Neural cell (in vitro differentiated cells): ENCODE data around the gene TBL1XR1. TPM values are rescaled to one million over a fixed set of nuclear protein-coding genes. Genes with fewer than 3 reads are reported as not detected.

Experiments used
- H2AFZ ChIP-seq: fragments of 200-600, 300-800 bp; sonication (generic), shearing (Covaris generic); 2 replicates; pipeline ENCODE4 v1.6.0; 2014; ENCODE audit warnings: low read depth, mild to moderate bottlenecking, antibody characterized with exemption, low read length, moderate library complexity
- H3F3A ChIP-seq: fragments of 200-600 bp; shearing (Covaris generic); 2 replicates; pipeline ENCODE4 v1.6.1; 2016; ENCODE audit warnings: mild to moderate bottlenecking, moderate library complexity, mixed read lengths, antibody characterized with exemption, low read length; ENCODE audit not compliant: insufficient read depth, poor library complexity, severe bottlenecking
- H3K27ac ChIP-seq: fragments of 200-600, 300-800 bp; sonication (generic), shearing (Covaris generic); 2 replicates; pipeline ENCODE4 v1.5.1; 2014; ENCODE audit warnings: mild to moderate bottlenecking, low read length, moderate library complexity
- H3K27me3 ChIP-seq: fragments of 300-800, 200-600 bp; sonication (generic), shearing (Covaris generic); 2 replicates; pipeline ENCODE4 v1.6.0; 2014; ENCODE audit warnings: mild to moderate bottlenecking, low read depth, low read length, moderate library complexity; ENCODE audit not compliant: insufficient read depth
- H3K36me3 ChIP-seq: fragments of 300-800, 200-600 bp; sonication (generic), shearing (Covaris generic); 2 replicates; pipeline ENCODE4 v1.5.1; 2014; ENCODE audit warnings: mild to moderate bottlenecking, antibody characterized with exemption, low read length, moderate library complexity; ENCODE audit not compliant: insufficient read depth
- H3K4me2 ChIP-seq: fragments of 300-800, 200-600 bp; sonication (generic), shearing (Covaris generic); 2 replicates; pipeline ENCODE4 v1.6.0; 2014; ENCODE audit warnings: mild to moderate bottlenecking, low read length
- H3K4me3 ChIP-seq: fragments of 300-800, 200-600 bp; sonication (generic), shearing (Covaris generic); 2 replicates; pipeline ENCODE4 v1.5.1; 2014; ENCODE audit warnings: mild to moderate bottlenecking, low read length, moderate library complexity
- H3K79me2 ChIP-seq: fragments of 200-600 bp; shearing (Covaris generic); replicated peaks from 2 replicates; pipeline ENCODE4 v1.6.0; 2014; ENCODE audit warnings: mild to moderate bottlenecking, low read length, moderate library complexity; ENCODE audit not compliant: insufficient read depth
- H3K9ac ChIP-seq: fragments of 300-800, 200-600 bp; sonication (generic), shearing (Covaris generic); 2 replicates; pipeline ENCODE4 v1.6.1; 2016; ENCODE audit warnings: mild to moderate bottlenecking, low read length, mixed read lengths
- H3K9me2 ChIP-seq: fragments of 200-600 bp; shearing (Covaris generic); 2 replicates; pipeline ENCODE4 v1.6.1; 2016; ENCODE audit warnings: mild to moderate bottlenecking, low read length, mixed read lengths; ENCODE audit not compliant: insufficient read depth
- H3K9me3 ChIP-seq: fragments of 200-600, 300-800 bp; sonication (generic), shearing (Covaris generic); 2 replicates; pipeline ENCODE4 v1.6.1; 2016; ENCODE audit warnings: mild to moderate bottlenecking, mixed run types, low read length, moderate library complexity, mixed read lengths
- H4K20me1 ChIP-seq: fragments of 200-600 bp; shearing (Covaris generic); 2 replicates; pipeline ENCODE4 v1.6.1; 2016; ENCODE audit warnings: mild to moderate bottlenecking, mixed run types; ENCODE audit not compliant: insufficient read depth
- EP300 ChIP-seq: fragments of 450-650 bp; conservative IDR thresholded peaks from 2 replicates; pipeline ENCODE4 v1.6.1; 2014; ENCODE audit warnings: antibody characterized with exemption, mild to moderate bottlenecking, moderate library complexity; ENCODE audit not compliant: poor library complexity, severe bottlenecking
- EZH2 ChIP-seq: fragments of 200-600, 300-800 bp; shearing (Covaris generic), sonication (generic); IDR thresholded peaks from 2 replicates; pipeline ENCODE4 v1.6.1; 2014; ENCODE audit warnings: antibody characterized with exemption, low read length, borderline replicate concordance, mild to moderate bottlenecking; ENCODE audit not compliant: insufficient read depth, poor library complexity, severe bottlenecking
- MXI1 ChIP-seq: fragments of 450-650 bp; conservative IDR thresholded peaks from 2 replicates; pipeline ENCODE4 v1.6.1; 2014; ENCODE audit warnings: antibody characterized with exemption, mild to moderate bottlenecking; ENCODE audit not compliant: poor library complexity, severe bottlenecking
- POLR2AphosphoS5 ChIP-seq: IDR thresholded peaks from 2 replicates; pipeline ENCODE4 v1.6.1; 2012
- RAD21 ChIP-seq: fragments of 450-650 bp; conservative IDR thresholded peaks from 2 replicates; pipeline ENCODE4 v1.6.1; 2014; ENCODE audit warnings: antibody characterized with exemption, mild to moderate bottlenecking, moderate library complexity
- SMC3 ChIP-seq: fragments of 450-650 bp; conservative IDR thresholded peaks from 2 replicates; pipeline ENCODE4 v1.6.1; 2014; ENCODE audit warnings: antibody characterized with exemption, mild to moderate bottlenecking, moderate library complexity; ENCODE audit not compliant: poor library complexity
- TAF1 ChIP-seq: IDR thresholded peaks from 2 replicates; pipeline ENCODE4 v1.6.1; 2012; ENCODE audit warnings: low read depth
- polyA plus RNA-seq: library from polyadenylated mRNA; depleted of rRNA; stranded (reverse); fragments of >200 nt; gene quantifications from 2 replicates; pipeline ENCODE4 v1.2.3, GENCODE V29; 2014
- TF ChIP-seq, protein P1 (sequence below): fragments of 450-650 bp; IDR thresholded peaks from 2 replicates; pipeline ENCODE4 v1.5.1; 2014; ENCODE audit warnings: antibody characterized with exemption, mild to moderate bottlenecking, moderate library complexity; ENCODE audit not compliant: poor library complexity, severe bottlenecking
- TF ChIP-seq, protein P2 (sequence below): IDR thresholded peaks from 2 replicates; pipeline ENCODE4 v1.6.1; 2012; ENCODE audit warnings: borderline replicate concordance

TBL1XR1 gene
- polyA plus RNA-seq, 1 donor from 2014 or later: 96.3 TPM

DNA sequence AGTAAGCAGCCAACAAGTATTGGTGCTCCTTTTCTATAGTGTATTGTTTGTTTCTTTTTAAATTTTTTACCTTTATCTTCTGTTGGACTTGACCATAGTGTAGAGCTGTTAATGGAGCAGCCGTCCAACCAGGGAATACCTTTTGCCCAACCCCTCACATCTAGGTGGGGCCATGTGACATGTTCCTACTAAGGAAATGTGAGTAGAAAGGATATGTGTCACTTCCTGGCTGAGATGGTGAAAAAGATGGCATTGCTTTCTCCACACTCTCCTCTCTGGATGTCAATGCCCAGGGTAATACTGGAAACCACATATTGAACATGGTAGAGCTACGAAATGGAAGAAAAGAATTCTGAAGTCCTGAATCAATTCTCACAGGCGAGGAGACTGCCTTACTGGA is 218.8 kb downstream of the TBL1XR1 start:
- Histone ChIP-seq H3K36me3 (no peaks in the 10 kb centered on the region), H3K27ac (no peak overlapping the region), H3K9me2 (no peaks in the 10 kb centered on the region), H3K9me3 (no peaks in the 10 kb centered on the region), H2AFZ (no peak overlapping the region), H3K27me3 (no peaks in the 10 kb centered on the region), H3K4me2 (no peak overlapping the region), H3F3A (no peaks in the 10 kb centered on the region), H3K79me2 (no peaks in the 10 kb centered on the region), H3K9ac (no peak overlapping the region), H4K20me1 (no peaks in the 10 kb centered on the region), H3K4me3 (no peak overlapping the region)
- no peak for TF ChIP-seq RAD21
- no peak for TF ChIP-seq MXI1
- TF ChIP-seq, protein P1, sequence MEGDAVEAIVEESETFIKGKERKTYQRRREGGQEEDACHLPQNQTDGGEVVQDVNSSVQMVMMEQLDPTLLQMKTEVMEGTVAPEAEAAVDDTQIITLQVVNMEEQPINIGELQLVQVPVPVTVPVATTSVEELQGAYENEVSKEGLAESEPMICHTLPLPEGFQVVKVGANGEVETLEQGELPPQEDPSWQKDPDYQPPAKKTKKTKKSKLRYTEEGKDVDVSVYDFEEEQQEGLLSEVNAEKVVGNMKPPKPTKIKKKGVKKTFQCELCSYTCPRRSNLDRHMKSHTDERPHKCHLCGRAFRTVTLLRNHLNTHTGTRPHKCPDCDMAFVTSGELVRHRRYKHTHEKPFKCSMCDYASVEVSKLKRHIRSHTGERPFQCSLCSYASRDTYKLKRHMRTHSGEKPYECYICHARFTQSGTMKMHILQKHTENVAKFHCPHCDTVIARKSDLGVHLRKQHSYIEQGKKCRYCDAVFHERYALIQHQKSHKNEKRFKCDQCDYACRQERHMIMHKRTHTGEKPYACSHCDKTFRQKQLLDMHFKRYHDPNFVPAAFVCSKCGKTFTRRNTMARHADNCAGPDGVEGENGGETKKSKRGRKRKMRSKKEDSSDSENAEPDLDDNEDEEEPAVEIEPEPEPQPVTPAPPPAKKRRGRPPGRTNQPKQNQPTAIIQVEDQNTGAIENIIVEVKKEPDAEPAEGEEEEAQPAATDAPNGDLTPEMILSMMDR: no peak

DNA sequence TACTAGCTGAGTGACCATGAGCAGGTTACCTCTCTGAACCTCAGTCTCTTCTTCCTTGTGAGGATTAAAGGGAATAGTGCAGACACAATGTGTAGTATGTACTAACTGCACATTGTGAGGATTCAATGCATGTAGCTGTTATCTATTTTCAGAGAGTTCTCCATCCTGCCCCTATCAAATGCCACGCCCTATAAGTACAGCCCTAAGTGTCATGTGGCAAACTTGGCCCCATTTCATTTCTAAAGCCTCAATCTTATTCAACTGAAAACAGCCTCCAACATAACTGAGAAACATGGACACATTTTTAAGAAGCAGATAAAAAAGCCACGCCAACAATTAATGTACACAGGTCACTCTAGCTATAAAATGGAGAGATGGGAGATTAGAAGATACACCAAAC is 220.0 kb downstream of the TBL1XR1 start:
- H3K36me3 ChIP-seq: no peaks in the 10 kb centered on the region
- no peaks in the 10 kb centered on the region for H3K9me2 ChIP-seq
- TF ChIP-seq, protein P2, sequence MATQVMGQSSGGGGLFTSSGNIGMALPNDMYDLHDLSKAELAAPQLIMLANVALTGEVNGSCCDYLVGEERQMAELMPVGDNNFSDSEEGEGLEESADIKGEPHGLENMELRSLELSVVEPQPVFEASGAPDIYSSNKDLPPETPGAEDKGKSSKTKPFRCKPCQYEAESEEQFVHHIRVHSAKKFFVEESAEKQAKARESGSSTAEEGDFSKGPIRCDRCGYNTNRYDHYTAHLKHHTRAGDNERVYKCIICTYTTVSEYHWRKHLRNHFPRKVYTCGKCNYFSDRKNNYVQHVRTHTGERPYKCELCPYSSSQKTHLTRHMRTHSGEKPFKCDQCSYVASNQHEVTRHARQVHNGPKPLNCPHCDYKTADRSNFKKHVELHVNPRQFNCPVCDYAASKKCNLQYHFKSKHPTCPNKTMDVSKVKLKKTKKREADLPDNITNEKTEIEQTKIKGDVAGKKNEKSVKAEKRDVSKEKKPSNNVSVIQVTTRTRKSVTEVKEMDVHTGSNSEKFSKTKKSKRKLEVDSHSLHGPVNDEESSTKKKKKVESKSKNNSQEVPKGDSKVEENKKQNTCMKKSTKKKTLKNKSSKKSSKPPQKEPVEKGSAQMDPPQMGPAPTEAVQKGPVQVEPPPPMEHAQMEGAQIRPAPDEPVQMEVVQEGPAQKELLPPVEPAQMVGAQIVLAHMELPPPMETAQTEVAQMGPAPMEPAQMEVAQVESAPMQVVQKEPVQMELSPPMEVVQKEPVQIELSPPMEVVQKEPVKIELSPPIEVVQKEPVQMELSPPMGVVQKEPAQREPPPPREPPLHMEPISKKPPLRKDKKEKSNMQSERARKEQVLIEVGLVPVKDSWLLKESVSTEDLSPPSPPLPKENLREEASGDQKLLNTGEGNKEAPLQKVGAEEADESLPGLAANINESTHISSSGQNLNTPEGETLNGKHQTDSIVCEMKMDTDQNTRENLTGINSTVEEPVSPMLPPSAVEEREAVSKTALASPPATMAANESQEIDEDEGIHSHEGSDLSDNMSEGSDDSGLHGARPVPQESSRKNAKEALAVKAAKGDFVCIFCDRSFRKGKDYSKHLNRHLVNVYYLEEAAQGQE: no peak
- no peak for TF ChIP-seq POLR2AphosphoS5
- H3F3A ChIP-seq: no peaks in the 10 kb centered on the region
- H2AFZ ChIP-seq: no peak overlapping the region
- no peaks in the 10 kb centered on the region for H3K27me3 ChIP-seq
- no peaks in the 10 kb centered on the region for H3K79me2 ChIP-seq
- H3K4me2 ChIP-seq: no peak overlapping the region
- no peaks in the 10 kb centered on the region for H3K9me3 ChIP-seq
- no peak overlapping the region for H3K4me3 ChIP-seq
- H3K27ac ChIP-seq: no peak overlapping the region
- no peak overlapping the region for H3K9ac ChIP-seq
- H4K20me1 ChIP-seq: no peaks in the 10 kb centered on the region

DNA sequence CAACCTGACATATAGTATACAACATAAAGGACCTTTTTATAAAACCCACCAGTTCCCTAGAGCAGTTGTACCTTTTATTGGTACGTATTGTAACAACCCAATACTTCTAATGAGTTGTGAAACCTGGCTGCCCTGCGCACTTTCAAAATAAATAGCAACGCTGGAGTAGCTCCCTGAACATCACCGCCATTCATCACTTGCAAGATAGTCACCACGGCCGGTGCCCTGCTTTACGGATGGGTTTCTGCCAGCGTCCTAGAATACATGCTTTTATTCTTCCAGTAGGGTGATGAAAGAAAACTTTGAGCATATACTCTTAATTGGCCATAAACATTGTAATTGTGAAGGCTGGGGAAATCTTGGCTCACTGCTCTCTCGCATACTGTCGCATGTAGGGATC is 220.7 kb downstream of the TBL1XR1 start:
- H4K20me1 ChIP-seq: no peaks in the 10 kb centered on the region

More for the DNA sequence above, 220.7 kb downstream of the TBL1XR1 start:
- Histone ChIP-seq H3K36me3 (no peaks in the 10 kb centered on the region), H3K4me2 (no peak overlapping the region), H3K9me2 (no peaks in the 10 kb centered on the region), H3K4me3 (no peak overlapping the region), H3K9me3 (no peaks in the 10 kb centered on the region), H3K79me2 (no peaks in the 10 kb centered on the region), H2AFZ (no peak overlapping the region), H3K9ac (no peak overlapping the region), H3K27me3 (no peaks in the 10 kb centered on the region), H3F3A (no peaks in the 10 kb centered on the region), H3K27ac (no peak overlapping the region)
- TF ChIP-seq POLR2AphosphoS5 (no peak), RAD21 (no peak), EP300 (no peak), TAF1 (no peak), SMC3 (no peak), EZH2 (no peak), MXI1 (no peak)
- TF ChIP-seq, protein P1: no peak
- TF ChIP-seq, protein P2: no peak
